GM21447 (cell line): Measurements from ENCODE around the gene ZNRF2.
"Not testable (repeated sequence)": the region's sequence is repeated elsewhere in the genome, so short reads cannot be mapped to it uniquely, and the experiment has no call there.

ENCODE experiments used
- ATAC-seq: cut with Tn5 transposase; IDR thresholded peaks from one replicate; pipeline ENCODE4 v1.9.1; 2021; ENCODE audit not compliant: unreplicated experiment

Gene ZNRF2

DNA sequence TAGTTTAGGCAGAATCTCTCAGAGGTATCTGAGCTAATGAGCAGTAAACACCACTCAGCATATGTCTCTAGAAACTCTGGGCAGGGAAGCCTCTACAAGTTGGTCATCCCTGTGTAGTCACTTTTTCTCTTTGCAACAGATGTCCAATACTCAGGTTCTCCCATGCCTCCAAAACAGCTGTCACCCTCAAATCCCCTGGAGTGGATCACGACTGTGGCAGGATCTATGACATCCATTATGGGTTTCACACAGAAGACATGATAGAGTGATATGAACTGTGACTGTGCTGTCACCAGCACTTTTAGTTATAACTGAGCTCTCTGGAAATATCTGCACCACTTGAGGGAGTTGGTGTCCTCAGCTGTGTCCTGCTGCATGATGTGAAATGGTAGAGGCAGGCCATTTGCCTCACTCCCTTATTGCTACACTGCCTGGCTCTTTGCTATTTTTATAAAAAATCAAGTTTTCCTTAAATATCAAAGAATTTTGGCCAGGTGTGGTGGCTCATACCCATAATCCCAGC is 24.1 kb upstream of the ZNRF2 start:
- no peak for ATAC-seq

DNA sequence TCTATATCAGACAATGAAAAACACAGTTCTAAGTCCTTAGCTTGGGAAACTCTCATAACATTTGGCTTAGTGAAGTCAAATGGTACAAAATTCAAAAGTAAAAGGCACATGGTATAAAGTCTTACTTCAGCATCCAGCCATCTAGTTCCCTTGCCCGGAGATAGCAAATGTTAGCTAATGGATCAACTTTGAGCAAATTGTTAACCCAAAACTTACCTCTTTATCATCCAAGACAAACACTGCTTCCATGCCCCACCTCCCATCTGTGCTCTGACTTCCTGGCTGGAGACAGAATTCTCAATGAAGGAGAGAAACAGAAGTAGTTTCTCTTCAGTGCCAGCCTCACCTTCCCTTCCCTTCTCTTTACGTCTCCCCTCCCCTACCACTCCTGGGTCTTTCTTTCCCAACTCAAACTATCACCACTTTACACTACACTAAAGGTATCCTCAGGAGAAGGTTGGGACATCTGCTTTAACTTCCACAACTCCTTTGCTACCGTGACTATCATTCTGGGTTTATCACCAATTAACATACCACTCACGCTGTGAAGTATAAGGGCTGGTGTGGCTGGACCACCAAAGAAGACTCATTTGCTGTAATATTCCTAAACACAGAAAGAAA is 21.2 kb upstream of the ZNRF2 start:
- no peak for ATAC-seq

DNA sequence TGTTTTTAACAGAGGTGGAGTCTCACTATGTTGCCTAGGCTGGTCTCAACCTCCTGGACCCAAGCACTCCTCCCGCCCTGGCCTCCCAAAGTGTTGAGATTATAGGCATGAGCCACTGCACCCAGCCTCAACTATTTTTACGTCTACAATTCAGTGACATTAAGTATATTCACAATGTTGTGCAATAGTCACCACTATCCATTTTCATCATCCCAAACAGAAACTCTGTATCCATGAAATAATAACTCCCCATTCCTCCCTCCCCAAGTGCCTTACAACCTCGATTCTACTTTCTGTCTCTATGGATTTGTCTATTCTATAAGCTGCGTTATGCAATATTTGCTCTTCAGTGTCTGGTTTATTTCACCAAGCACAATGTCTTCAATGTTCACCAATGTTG is 20.3 kb upstream of the ZNRF2 start:
- no peak for ATAC-seq

DNA sequence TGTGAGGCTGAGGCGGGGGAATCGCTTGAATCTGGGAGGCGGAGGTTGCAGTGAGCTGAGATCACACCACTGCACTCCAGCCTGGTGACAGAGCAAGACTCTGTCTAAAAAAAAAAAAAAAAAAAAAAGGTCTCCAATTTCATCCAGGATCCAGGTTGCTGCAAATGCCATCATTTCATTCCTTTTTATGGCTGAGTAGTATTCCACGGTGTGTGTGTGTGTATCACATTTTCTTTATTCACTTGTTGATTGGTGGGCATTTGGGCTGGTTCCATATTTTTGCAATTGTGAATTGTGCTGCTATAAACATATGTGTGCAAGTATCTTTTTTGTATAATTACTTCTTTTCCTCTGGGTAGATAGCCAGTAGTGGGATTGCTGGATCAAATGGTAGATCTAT is 19.2 kb upstream of the ZNRF2 start:
- ATAC-seq, result not testable (repeated sequence)

DNA sequence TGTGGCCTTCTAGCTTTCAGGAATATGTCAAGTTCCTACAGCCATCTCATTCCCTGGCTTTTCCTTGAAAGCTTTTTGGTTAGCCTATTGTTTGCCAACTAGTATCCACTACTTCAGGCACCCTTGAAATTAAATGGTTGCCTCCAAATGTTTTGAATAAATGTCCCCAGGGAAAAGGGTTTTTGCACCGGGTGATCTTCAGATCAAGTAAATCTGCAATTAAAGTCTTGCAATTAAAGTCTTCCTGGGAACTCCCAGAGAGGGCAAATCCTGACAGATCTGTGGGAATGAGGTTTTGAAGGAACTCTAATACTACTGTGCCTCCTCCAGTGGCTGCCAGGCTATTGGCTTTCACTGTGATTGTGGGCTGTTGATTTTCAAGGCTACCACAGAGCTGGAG is 17.7 kb upstream of the ZNRF2 start:
- no peak for ATAC-seq

DNA sequence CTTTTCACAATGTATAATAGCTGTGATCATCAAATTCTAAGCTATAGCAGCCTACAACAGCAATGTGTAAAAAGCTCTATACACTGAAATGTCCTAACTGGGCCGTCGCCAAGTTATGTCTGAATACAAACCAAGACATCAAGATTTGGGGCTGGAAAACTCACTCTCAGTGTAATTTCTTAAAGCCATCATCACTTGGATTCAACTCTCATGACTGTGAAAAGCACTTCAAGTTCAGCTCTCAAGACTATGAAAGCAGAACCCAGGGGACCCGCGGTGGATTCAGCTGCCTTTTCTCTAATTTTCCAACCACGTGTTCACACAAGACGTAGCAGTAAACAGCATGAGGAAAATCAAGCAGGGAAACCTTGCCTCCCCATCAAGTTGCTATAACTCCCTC is 15.8 kb upstream of the ZNRF2 start:
- no peak for ATAC-seq

DNA sequence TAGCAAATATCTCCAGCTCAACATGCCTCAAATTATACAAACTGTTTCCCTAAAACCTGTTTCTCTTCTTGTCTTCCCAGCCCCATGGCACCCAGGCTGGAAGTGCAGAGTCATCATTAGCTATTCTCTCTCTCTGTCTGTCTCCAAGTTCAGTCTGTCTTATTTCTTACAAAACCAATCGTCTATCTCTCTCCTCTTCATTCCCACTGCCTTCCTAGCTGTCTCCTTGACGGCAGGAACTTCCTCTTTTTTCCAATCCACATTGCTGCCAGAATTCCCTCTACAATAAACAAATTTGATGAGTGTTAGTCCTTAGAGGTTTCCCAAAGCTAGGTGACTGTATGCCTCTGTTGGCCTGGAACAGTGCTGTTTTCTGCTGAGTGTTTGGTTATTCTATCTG is 14.9 kb upstream of the ZNRF2 start:
- ATAC-seq, result no peak

DNA sequence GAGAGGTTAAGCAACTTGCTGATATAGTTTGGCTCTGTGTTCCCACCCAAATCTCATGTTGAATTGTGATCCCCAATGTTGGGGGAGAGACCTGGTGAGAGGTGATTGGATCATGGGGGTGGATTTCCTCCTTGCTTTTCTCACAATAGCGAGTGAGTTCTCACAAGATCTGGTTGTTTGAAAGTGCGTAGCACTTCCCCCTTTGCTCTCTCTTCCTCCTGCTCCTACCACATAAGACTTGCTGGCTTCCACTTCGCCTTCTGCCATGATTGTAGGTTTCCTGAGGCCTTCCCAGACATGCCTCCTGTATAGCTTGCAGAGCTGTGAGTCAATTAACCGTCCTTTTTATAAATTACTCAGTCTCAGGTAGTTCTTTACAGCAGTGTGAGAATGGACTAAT is 13.5 kb upstream of the ZNRF2 start:
- ATAC-seq, result no peak

DNA sequence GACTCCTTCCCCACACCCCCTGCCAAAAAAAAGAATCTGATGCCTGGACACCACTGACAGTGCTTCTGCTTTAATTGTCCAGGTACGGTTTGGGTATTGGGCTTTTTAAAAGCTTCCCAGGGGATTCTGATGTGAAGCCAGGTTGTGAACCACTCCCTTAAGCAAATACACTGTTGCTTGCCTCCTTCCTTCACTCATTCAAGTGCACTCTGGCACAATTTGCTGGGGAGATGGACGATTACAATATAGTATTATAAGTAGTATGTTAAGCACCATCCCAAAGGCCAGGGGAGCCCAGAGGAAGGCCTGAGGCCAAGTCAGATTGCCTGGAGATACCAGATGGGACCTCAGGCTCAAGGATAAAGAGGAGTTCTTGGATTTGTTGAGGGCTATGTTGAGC is 12.3 kb upstream of the ZNRF2 start:
- no peak for ATAC-seq

DNA sequence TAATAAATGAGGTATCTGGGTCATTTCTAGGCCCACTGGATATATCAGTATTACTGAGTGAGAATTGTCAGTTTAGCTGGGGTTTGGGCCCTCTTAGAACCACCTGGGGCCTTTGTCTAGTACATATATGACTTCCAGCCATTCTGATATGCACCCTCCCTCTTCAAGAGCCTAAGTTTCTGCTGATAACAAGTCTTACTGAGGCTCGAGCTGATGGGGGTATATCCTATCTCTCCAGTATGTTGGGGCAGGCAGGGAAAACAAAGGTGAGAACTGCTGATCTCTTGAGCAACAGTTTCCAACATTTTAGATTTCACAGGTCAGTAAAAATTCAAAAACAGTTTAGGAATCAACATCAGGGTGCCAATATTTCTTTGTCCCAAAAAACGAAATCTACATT is 10.8 kb upstream of the ZNRF2 start:
- ATAC-seq, result no peak

DNA sequence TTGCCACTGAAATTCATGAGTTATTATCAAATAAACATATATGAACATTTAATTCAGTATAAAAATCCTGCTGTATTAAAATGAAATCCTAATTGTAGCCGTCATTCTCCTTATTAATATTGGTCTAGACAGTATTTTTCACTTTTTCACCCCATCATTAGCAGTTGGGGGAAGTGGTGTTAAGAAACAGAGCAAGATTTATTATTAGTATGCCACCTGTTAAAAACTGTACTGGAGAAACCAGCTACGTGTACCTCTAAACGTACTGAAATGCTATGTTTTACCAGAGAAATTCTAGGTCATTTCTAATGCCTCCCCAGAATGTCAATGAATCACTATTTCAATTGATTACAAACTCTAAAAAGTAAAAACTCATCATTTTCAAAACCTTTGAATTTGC is 9.8 kb upstream of the ZNRF2 start:
- ATAC-seq, result no peak

DNA sequence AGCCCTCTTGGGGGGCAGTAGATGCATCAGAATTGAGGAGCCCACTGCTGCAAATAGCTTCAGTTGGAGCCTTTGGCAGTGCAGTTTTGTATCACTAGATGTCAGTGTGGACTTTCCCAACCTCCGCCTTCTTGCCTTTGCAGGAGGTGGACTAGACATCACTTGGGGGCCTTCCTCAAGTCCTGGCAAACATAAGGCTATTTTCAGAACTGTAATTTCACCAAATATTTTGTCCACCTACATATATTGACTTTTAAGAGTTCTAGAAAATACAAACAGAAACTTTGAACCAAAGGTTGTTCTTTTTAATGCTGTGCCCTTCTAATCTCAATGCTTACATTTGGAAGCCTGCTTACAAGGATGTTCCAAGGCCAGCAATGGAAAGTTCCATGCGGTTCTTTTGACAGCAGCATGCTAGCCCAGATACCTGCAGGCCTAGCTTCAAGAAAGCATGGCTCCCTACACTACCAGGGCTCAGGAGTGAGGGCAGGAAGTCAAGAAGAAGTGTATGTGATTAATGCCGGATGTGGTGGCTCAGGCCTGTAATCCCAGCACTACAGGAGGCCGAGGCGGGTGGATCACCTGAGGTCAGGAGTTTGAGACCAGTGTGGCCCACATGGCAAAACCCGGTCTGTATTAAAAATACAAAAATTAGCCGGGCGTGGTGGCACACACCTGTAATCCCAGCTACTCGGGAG is 8.0 kb upstream of the ZNRF2 start:
- peak; percentile 64 for ATAC-seq

DNA sequence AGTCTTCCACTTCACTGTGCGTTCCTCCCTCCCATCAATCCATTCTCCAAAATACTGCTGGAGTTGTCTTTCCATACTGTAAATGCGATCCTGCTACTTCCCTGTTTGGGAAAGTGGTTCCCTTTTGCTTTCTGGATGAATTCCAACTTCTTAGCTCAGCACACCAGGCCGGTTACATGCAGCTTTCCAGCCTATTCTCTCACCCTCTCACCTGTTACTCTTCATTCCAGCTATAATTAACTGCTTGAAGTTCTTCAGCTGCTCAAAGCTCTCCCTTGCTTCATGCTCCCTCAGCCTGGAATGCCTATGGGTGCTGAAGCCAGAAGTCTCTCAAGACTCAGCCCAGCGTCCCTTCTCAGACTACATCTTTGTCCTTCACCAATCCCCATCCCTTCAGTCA is 6.0 kb upstream of the ZNRF2 start:
- ATAC-seq, result no peak

DNA sequence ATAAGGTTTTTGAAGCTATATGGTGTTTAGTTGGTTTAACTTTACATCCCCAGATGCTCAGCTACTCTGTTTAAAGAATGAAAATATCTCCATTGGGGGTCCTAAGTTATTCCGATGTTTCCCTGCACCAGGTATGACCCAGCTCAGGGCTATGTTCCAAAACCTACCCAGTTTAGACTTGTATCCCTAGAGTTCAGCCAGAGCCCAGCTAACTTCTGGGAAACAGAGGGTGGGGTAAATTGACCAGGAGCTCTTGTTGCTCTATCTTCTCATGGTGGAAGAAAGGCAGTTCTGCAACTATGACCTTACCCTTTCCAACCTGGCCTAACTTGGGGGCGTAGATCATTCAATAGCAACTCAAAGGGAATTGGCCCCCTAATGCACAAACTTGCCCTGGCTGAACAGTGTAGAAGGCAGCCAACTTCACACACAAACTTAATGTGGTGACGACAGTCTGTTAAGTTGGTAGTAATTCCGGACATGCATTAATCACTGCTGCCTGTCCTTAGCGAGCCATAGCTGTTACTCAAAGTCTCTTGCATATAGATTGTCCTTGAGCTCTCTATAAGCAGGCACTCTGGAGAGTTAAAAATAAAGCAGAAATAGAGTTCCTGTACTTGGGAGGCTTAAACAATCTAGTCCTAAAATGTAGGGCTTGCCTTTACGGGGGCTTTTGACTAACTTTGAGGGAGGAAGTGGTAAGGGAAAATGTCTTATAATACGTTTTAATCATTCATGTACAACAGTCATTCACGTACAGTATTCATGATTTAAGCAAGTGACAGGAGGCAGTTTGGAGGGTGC is 5.3 kb upstream of the ZNRF2 start:
- no peak for ATAC-seq

DNA sequence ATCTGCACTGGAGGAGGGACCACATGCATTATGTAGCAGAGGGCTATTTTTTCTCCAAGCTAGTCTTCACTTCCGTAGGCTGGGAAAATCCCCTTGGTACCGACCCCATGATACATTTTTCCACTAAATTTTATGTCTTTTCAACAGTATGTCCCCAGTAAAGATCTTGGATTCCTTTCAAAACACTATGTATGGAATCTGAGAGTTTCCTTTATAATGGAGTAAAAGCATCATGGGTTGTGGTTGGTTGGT is 4.8 kb upstream of the ZNRF2 start:
- no peak for ATAC-seq

DNA sequence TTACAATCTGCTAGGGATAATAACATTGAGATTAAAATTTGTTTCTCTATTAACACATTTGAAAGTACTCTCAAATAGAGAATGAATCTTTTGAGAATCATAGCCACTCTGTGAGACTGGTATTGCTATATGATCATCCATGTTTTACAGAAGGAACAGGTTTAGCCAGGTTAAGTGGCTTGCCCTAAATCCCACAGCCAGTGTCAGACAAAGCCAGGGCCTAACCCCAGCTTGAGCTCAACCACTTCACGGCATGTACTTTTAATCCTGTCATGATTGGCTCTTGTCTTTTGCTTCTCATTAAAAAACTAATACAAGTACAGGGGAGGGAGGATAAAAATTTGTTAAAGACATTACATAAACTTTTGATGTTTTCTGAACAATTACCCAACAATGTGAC is 3.8 kb upstream of the ZNRF2 start:
- ATAC-seq, result no peak

DNA sequence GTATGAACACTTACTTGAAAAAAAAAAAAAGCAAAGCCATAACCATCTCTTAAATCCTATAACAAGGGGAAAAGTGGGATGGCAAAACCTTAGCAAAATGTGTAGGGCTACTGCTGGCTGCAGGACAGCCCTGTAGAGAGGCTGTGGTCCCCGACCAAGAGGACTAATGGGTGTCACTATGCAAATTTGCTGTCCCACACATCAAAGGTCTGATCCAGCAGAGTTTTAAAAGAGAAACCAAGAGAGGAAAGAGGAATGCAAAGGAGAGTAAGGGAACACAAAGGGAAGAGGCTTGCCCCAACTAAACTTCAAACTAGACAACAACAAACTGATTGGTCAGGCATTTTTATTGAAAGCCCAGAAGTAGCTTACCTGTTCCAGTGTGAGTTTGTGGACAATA is 3.1 kb upstream of the ZNRF2 start:
- no peak for ATAC-seq

DNA sequence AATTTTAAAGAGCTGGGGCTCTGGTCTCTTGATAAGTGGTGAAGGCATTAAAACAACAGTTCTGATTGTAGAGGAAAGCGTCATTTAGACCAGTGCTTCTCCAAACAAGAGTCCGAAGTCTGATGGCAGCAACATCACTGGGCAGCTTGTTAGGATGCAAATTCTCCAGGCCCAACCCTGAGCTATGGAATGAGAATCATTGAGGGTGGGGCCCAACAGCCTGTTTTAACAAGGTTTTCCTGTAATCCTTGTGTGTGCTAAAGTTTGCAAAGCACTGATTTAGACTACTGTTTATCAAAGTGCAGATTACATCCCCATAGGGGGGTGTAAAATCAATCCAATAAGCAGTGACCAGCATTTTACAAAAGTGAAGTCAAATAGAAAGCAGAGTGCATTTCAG is 2.6 kb upstream of the ZNRF2 start:
- no peak for ATAC-seq

DNA sequence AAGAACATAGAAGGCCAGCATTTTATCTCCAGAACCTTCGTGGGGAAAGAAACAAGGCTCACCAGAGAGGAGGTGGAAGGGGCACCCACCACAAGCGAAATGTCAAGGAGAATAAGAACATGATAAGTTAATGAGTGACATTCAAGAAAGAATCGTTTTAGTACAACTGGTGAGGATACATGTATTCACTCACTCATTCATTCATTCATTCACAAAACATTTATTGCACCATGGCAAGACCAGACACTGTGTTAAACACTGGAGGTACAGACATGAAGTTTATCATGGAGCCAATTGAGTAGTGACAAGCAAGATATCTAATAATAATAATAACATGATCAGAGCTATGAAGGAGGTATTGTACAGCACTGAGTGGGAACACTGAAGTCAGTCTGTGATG is 1.7 kb upstream of the ZNRF2 start:
- no peak for ATAC-seq

DNA sequence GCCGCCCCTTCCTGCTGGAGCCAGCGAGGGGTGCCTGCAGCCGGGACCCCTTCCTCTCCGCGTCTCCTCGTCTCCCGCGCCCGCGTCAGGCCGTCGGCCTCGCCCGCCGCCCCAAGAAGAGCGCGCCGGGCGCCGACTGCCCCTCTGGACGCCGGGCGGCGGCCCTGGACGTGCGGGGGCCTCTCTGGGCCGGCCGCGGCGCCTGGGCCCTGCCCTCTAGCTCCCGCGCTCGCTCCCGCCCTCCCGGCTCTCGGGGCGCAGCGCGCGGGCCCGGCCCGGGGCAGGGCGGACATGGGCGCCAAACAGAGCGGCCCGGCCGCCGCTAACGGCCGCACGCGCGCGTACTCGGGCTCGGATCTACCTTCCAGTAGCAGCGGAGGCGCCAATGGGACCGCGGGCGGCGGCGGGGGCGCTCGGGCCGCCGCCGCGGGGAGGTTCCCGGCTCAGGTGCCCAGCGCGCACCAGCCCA is 704 bp downstream of the ZNRF2 start:
- ATAC-seq, result peak; percentile 12

DNA sequence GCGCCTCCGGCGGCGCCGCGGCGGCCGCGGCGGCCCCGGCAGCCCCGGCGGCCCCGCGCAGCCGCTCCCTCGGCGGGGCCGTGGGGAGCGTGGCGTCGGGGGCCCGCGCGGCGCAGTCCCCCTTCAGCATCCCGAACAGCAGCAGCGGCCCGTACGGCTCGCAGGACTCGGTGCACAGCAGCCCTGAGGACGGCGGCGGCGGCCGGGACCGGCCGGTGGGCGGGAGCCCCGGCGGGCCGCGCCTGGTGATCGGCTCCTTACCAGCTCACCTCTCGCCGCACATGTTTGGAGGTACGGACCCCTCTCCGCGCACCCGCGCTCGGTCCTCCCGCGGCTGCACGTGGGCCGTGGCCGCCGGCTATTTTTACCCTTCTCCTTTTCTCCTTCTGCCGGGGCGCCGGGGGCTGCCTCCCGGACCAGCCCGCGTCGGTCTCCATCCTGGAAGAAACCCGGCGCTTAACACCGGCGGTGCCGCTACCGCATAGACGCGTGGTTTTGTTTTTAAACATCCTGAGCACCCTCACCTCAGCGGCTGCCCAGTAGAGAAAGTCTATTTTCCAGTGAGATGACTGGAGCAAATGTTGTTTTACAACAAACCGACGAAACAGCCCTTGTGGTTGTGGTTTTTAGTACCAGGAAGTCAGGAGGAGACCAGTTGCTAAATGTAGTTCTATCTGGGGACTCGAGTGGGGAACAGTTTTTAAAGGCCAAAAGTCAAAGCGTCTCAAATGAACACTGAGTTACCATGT is 1.3 kb downstream of the ZNRF2 start:
- ATAC-seq, result peak; percentile 0

DNA sequence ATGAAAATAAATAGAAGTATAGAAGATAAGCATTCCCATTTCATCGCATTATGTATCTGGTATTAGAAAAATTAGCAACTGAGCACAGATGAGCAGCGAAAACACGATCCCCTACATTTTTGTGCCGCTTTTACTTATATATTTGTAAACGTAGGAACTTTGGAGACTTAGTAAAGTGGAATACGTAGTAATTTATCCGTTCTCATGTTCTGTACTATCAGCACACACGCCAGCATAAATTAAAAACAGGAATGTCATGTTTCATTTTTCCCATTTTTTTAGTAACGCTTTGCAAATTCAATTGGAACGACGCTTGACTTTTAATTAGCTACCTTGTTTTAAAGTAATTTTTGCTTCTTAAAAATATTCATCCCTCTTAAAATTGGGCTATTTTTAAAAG is 2.4 kb downstream of the ZNRF2 start:
- ATAC-seq, result no peak
